Placental epithelial cell (primary cell): Measurements from ENCODE around the gene GLRX2. TPM values are rescaled to one million over a fixed set of nuclear protein-coding genes. Genes with fewer than 3 reads are reported as not detected.

Experiments used
- small RNA-seq: library from RNA; depleted of rRNA; stranded (forward); fragments of <200 nt; gene quantifications from one replicate; pipeline ENCODE3, GENCODE V24; 2012
- total RNA-seq: library from RNA; depleted of rRNA; stranded (reverse); fragments of >200 nt; gene quantifications from 2 replicates; pipeline ENCODE4 v1.2.3, GENCODE V29; 2012

The GLRX2 gene, protein sequence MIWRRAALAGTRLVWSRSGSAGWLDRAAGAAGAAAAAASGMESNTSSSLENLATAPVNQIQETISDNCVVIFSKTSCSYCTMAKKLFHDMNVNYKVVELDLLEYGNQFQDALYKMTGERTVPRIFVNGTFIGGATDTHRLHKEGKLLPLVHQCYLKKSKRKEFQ
- total RNA-seq = 3.1 and 5.0 TPM in 2 replicates

GRCh38 chr1:193104907-193105820 lies at the start of gene GLRX2:
Gene GLRX2, minus strand, starts transcription at chr1:193105414. Its CDS starts 32 bp downstream, at chr1:193105382.

GRCh38 chr1:193121616-193122593 lies 16.7 kb upstream of the GLRX2 start, which contains the start of gene CDC73:
Gene CDC73, plus strand, starts transcription at chr1:193122031. Its CDS starts 170 bp downstream, at chr1:193122201.

DNA sequence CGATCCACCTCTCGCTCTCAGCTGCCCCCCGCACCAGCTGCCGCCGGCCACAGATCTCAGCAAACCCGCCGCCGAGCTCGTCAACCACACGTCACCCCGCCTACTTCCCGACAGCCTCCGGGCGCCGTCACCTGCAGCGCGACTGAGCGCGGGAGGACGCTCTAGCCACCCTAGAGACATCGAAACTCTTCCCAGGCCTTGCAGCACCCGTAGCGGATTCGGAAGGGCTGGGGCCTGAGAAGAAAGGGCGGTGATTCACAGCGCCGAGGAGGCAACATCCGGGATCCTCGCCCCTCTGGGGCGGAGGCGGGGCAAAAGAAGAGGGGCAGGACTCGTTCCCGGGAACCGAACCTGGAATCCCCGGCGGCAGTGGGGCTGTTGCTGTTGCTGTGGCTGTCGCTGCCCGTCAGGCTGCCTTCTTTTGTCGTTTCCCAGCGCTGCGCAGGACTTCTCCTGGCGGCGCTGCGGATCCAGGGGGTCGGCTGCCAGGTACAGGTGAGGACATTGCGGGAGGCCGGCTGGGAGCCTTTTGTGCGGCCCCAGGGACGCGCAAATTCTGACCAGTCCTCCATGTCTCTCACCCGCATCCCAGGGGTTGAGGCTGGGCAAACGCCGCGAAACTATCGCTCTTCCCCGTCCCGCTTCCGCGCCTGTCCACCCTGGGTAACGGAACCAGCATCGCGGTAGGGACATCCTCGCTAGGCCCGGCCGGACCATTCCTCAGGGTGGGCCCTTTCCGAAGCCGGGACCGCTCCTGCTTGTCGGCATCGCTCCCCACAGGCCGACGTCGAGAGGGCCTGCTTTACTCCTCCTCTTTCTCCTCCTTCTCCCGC lies 45.7 kb downstream of the GLRX2 start, which contains the start of the genes RO60 and UCHL5:
Gene RO60 (plus strand): TSS at position 331 of the 833 bp plus-strand sequence. CDS start 9,443 bp downstream, outside the sequence.
Gene UCHL5 (minus strand): TSS at position 79 of the 833 bp plus-strand sequence. CDS start 100 bp downstream, outside the sequence.

Small RNAs within 50 kb of the gene (small RNA-seq; reads per million reads assigned to genes)
- not detected for gene MIR1278
- 3.7 reads per million, percentile 88 among the genes with 10 or more reads in this experiment for gene SCARNA18B

Other genes with a start within 250 kb of the GLRX2 start
- 25.1 and 42.4 TPM in 2 replicates for gene UCHL5, start 46.1 kb downstream of the GLRX2 start, total RNA-seq
- gene RO60, start 45.8 kb downstream of the GLRX2 start, total RNA-seq = 119 and 149 TPM in 2 replicates
- gene CDC73, start 16.6 kb upstream of the GLRX2 start, total RNA-seq = 20.4 and 23.6 TPM in 2 replicates
- gene B3GALT2, start 81.2 kb upstream of the GLRX2 start, total RNA-seq = under 0.01 and 0.33 TPM in 2 replicates